HG03196 (cell line): ENCODE results near the gene MLXIP.

Source experiments
- ATAC-seq: cut with Tn5 transposase; IDR thresholded peaks from one replicate; pipeline ENCODE4 v1.9.1; 2021; ENCODE audit not compliant: unreplicated experiment

Gene MLXIP

GRCh38 chr12:122076743-122077495 is 1.6 kb upstream of the MLXIP start:
- ATAC-seq: no peak

- ATAC-seq: no peak
These were observed 526 bp downstream of the MLXIP start for GRCh38 chr12:122079033-122079531.

GRCh38 chr12:122079532-122080081 is 1.1 kb downstream of the MLXIP start:
- no peak for ATAC-seq

GRCh38 chr12:122080149-122081082 is 1.9 kb downstream of the MLXIP start:
- no peak for ATAC-seq

GRCh38 chr12:122081083-122081696 is 2.6 kb downstream of the MLXIP start:
- ATAC-seq: no peak

GRCh38 chr12:122081697-122082221 is 3.2 kb downstream of the MLXIP start:
- peak; percentile 50 for ATAC-seq

GRCh38 chr12:122082621-122083356 is 4.2 kb downstream of the MLXIP start:
- ATAC-seq: no peak

GRCh38 chr12:122084857-122085405 is 6.4 kb downstream of the MLXIP start:
- ATAC-seq: no peak

GRCh38 chr12:122085591-122085990 is 7.0 kb downstream of the MLXIP start:
- ATAC-seq: no peak

- ATAC-seq: no peak
These were observed 7.6 kb downstream of the MLXIP start for GRCh38 chr12:122086116-122086515.

GRCh38 chr12:122086641-122087285 is 8.2 kb downstream of the MLXIP start:
- ATAC-seq: no peak

- ATAC-seq: no peak
These were observed 9.0 kb downstream of the MLXIP start for GRCh38 chr12:122087431-122088178.

- ATAC-seq: no peak
These were observed 9.7 kb downstream of the MLXIP start for GRCh38 chr12:122088179-122088810.

GRCh38 chr12:122089077-122089476 is 10.5 kb downstream of the MLXIP start:
- no peak for ATAC-seq

- no peak for ATAC-seq
These were observed 12.4 kb downstream of the MLXIP start for GRCh38 chr12:122090759-122091515.

GRCh38 chr12:122093098-122093883 is 14.7 kb downstream of the MLXIP start:
- no peak for ATAC-seq
